Measurements from ENCODE around the gene NEGR1.

DNA sequence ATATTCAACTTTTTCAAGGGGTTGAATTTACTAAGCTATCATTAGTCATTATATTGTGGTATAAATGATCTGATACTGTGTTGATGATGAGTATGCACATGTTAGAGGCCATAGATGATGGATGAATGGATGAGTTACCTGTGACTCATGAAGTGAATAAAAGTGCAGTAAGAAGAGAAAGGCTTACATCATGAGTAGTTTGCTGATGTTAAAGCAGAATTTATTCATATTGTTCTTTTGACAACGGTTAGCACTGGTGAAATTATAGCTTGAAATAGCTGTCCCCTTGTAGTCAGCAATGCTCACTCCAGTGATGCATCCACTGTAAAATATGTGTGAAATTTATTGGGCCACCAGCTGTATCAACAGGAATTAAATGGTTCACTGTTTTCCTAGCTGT lies 660.6 kb downstream of the NEGR1 start:
- TF ChIP-seq JUND (IDR thresholded peaks at IDR 0.05; ENCODE audit: borderline replicate concordance, low read depth, low read length) (no peak), JUND (tag; IDR thresholded peaks at IDR 0.05; ENCODE audit: borderline replicate concordance, low read depth, low read length) (no peak), PHF20 (IDR thresholded peaks at IDR 0.05; ENCODE audit: partially characterized antibody) (no peak), KAT8 (IDR thresholded peaks at IDR 0.05; ENCODE audit: low read depth) (no peak), FOSL1 (tag; conservative IDR thresholded peaks at IDR 0.05) (no peak), ILK (tag; IDR thresholded peaks at IDR 0.05; ENCODE audit: borderline replicate concordance, low read depth) (no peak), TEAD4 (IDR thresholded peaks at IDR 0.05; ENCODE audit: low read length) (no peak), TEAD4 (CRISPR knock-in tag; IDR thresholded peaks at IDR 0.05; ENCODE audit: borderline replicate concordance) (no peak), ILF3 (IDR thresholded peaks at IDR 0.05; ENCODE audit: borderline replicate concordance) (no peak), POLR2AphosphoS5 (IDR thresholded peaks at IDR 0.05; ENCODE audit: control insufficient read depth, insufficient read depth, low read depth, low read length) (no peak)
- TF ChIP-seq, protein P1, sequence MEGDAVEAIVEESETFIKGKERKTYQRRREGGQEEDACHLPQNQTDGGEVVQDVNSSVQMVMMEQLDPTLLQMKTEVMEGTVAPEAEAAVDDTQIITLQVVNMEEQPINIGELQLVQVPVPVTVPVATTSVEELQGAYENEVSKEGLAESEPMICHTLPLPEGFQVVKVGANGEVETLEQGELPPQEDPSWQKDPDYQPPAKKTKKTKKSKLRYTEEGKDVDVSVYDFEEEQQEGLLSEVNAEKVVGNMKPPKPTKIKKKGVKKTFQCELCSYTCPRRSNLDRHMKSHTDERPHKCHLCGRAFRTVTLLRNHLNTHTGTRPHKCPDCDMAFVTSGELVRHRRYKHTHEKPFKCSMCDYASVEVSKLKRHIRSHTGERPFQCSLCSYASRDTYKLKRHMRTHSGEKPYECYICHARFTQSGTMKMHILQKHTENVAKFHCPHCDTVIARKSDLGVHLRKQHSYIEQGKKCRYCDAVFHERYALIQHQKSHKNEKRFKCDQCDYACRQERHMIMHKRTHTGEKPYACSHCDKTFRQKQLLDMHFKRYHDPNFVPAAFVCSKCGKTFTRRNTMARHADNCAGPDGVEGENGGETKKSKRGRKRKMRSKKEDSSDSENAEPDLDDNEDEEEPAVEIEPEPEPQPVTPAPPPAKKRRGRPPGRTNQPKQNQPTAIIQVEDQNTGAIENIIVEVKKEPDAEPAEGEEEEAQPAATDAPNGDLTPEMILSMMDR (IDR thresholded peaks at IDR 0.05 in 2 of 3, conservative IDR thresholded peaks at IDR 0.05 in 1 of 3; ENCODE audit: insufficient read depth in 2 of 3, low read depth in 1 of 3, low read length in 3 of 3), result no peak
